HepG2 (cell line): ENCODE results near the gene SEZ6L. TPM values are rescaled to one million over a fixed set of nuclear protein-coding genes. Genes with fewer than 3 reads are reported as not detected.

Source experiments
- ATAC-seq: fragments of 200-7000 bp; cut with Tn5 transposase; 3 replicates; pipeline ENCODE4 v1.9.1; 2020; ENCODE audit warnings: mild to moderate bottlenecking, moderate library complexity
- BruUV-seq: library from RNA; stranded (reverse); fragments of 400-500 nt; replicated peaks from 2 replicates; lab custom pipeline; 2021; lab: Mats Ljungman, UMichigan
- CTCF ChIA-PET: fragments of 300-600 bp; formaldehyde crosslinking; extraction: SDS; loops from one replicate; lab custom pipeline; 2021; ENCODE audit warnings: low total read pairs, inconsistent platforms, low intra/inter-chr PET ratio; lab: Yijun Ruan, JAX
- POLR2A ChIA-PET: fragments of 350-600 bp; sonication (Branson Sonifier 250); formaldehyde crosslinking; loops from one replicate; lab custom pipeline; 2020; ENCODE audit warnings: antibody characterized with exemption, inconsistent platforms; lab: Yijun Ruan, JAX
- DNase-seq: peaks from one replicate; pipeline ENCODE4 v3.0.0-alpha.2; 2015; ENCODE audit warnings: low spot score
- FAIRE-seq: peaks from 3 replicates; lab custom pipeline; 2011; peaks lifted over from hg19 to GRCh38; lab: Jason Lieb, UNC
- H2AFZ ChIP-seq: one replicate; pipeline ENCODE4 v1.6.1; 2011; ENCODE audit warnings: low read length, inconsistent platforms
- H3K27ac ChIP-seq: fragments of 300-600 bp; 3 replicates; pipeline ENCODE4 v1.8.0; 2011; ENCODE audit warnings: mixed run types, mild to moderate bottlenecking, mixed read lengths, low read length, inconsistent platforms; ENCODE audit not compliant: insufficient read depth; ENCODE audit errors: extremely low read length
- H3K27me3 ChIP-seq, 2 experiments: fragments of 200-600 bp in 1 of 2; 2 replicates in 1 of 2; 3 replicates in 1 of 2; pipeline versions ENCODE4 v1.6.0 to v1.8.0; 2011; ENCODE audit warnings: low read length in 2 of 2, mild to moderate bottlenecking in 2 of 2, moderate library complexity in 2 of 2, inconsistent platforms in 1 of 2; ENCODE audit not compliant: insufficient read depth in 2 of 2, control insufficient read depth in 1 of 2
- H3K36me3 ChIP-seq, 2 experiments: fragments of 200-600 bp in 1 of 2; replicated peaks in 1 of 2; 2 replicates in 1 of 2; 3 replicates in 1 of 2; pipeline versions ENCODE4 v1.5.1 to v1.8.0; 2011; ENCODE audit warnings: low read length in 2 of 2, inconsistent platforms in 1 of 2; ENCODE audit not compliant: insufficient read depth in 2 of 2, control insufficient read depth in 1 of 2
- H3K4me1 ChIP-seq: 2 replicates; pipeline ENCODE4 v1.5.1; 2012; ENCODE audit warnings: low read length, inconsistent platforms; ENCODE audit not compliant: insufficient read depth
- H3K4me2 ChIP-seq: 2 replicates; pipeline ENCODE4 v1.6.0; 2011; ENCODE audit warnings: low read depth, low read length, inconsistent platforms
- H3K4me3 ChIP-seq, 3 experiments: fragments of 200-600 bp in 1 of 3; sonication (generic), shearing (Covaris generic) in 1 of 3; replicated peaks in 1 of 3; 2 replicates each; pipeline ENCODE4 v1.5.1; 2011 to 2016; ENCODE audit warnings: low read length in 3 of 3, inconsistent platforms in 2 of 3, low read depth in 2 of 3, mild to moderate bottlenecking in 2 of 3, control low read depth in 1 of 3, mixed read lengths in 1 of 3; ENCODE audit not compliant: insufficient read depth in 1 of 3
- H3K79me2 ChIP-seq: one replicate; pipeline ENCODE4 v1.6.1; 2011; ENCODE audit warnings: low read length, inconsistent platforms; ENCODE audit not compliant: insufficient read depth
- H3K9ac ChIP-seq: 2 replicates; pipeline ENCODE4 v1.6.0; 2011; ENCODE audit warnings: mild to moderate bottlenecking, low read depth, low read length, inconsistent platforms; ENCODE audit not compliant: insufficient read depth
- H3K9me3 ChIP-seq: 2 replicates; pipeline ENCODE4 v1.5.1; 2012; ENCODE audit warnings: mild to moderate bottlenecking, low read length
- H4K20me1 ChIP-seq: 2 replicates; pipeline ENCODE4 v1.6.0; 2011; ENCODE audit warnings: inconsistent platforms, mild to moderate bottlenecking, low read length, moderate library complexity; ENCODE audit not compliant: insufficient read depth
- CREB1 ChIP-seq, 2 experiments: fragments of 450-650 bp in 1 of 2; IDR thresholded peaks; 2 replicates each; pipeline ENCODE4 v1.6.1; 2016 to 2017; ENCODE audit warnings: control low read depth in 1 of 2, mild to moderate bottlenecking in 1 of 2, missing compliant biosample characterization in 1 of 2, missing genetic modification characterization in 1 of 2
- FOXP1 ChIP-seq, 2 experiments: fragments of 450-650 bp in 1 of 2; IDR thresholded peaks; 2 replicates each; pipeline ENCODE4 v1.6.1; 2017 to 2018; ENCODE audit warnings: antibody characterized with exemption in 1 of 2
- HNRNPLL ChIP-seq: fragments of 200-400 bp; formaldehyde crosslinking; IDR thresholded peaks from 2 replicates; pipeline ENCODE4 v1.6.1; 2017; ENCODE audit warnings: mild to moderate bottlenecking, low read depth, low read length; ENCODE audit not compliant: poor library complexity, severe bottlenecking
- ISX ChIP-seq: sonication (generic); formaldehyde crosslinking; conservative IDR thresholded peaks from 2 replicates; pipeline ENCODE4 v1.5.0; 2020; ENCODE audit warnings: missing genetic modification reagents
- JUND ChIP-seq: sonication (generic); formaldehyde crosslinking; IDR thresholded peaks from 2 replicates; pipeline ENCODE4 v1.8.0; 2022; ENCODE audit warnings: mild to moderate bottlenecking, missing genetic modification reagents
- MTA1 ChIP-seq: sonication (generic); formaldehyde crosslinking; IDR thresholded peaks from 2 replicates; pipeline ENCODE4 v1.4.0; 2020; ENCODE audit warnings: missing genetic modification reagents, mild to moderate bottlenecking, borderline replicate concordance
- NR2C2 ChIP-seq: sonication (generic); formaldehyde crosslinking; IDR thresholded peaks from 2 replicates; pipeline ENCODE4 v1.4.0; 2020; ENCODE audit warnings: missing genetic modification reagents, mild to moderate bottlenecking, moderate library complexity, borderline replicate concordance
- POLR2AphosphoS2 ChIP-seq: IDR thresholded peaks from 2 replicates; pipeline ENCODE4 v1.6.1; 2011; ENCODE audit warnings: low read depth, low read length, improper control_type of control experiment
- RAD51 ChIP-seq: fragments of 450-650 bp; IDR thresholded peaks from 2 replicates; pipeline ENCODE4 v1.6.1; 2016; ENCODE audit warnings: borderline replicate concordance
- ZNF33B ChIP-seq: sonication (generic); formaldehyde crosslinking; IDR thresholded peaks from 2 replicates; pipeline ENCODE4 v1.5.1; 2020; ENCODE audit warnings: mild to moderate bottlenecking, missing genetic modification reagents
- WGBS: methylation state at CpG from one replicate; pipeline ENCODE4 v1.1.6; 2017; ENCODE audit warnings: low lambda C conversion rate; 5-methylcytosine and 5-hydroxymethylcytosine counted together
- in situ Hi-C: cut with HindIII; loops from 2 replicates; pipeline ENCODE4 v1.10.0; 2017; ENCODE audit warnings: low pct_unique_long_range_greater_than_20kb; ENCODE audit not compliant: extremely low pct_ligation_motif_present
- intact Hi-C: fragments of 100-400 bp; cut with micrococcal nuclease; formaldehyde crosslinking; loops from one replicate; pipeline ENCODE4 v1.10.0; 2022; ENCODE audit not compliant: unreplicated experiment
- polyA plus RNA-seq, 8 experiments: library from polyadenylated mRNA; depleted of rRNA in 3 of 8; stranded (reverse) in 7 of 8; unstranded in 1 of 8; fragments of >200 nt; fragmentation: Illumina TruSeq in 4 of 8; extraction: Trizol in 4 of 8; gene quantifications; 2 replicates each; pipeline versions ENCODE4 v1.2.1 to v1.2.3, GENCODE V29; 2011 to 2016; ENCODE audit warnings: low read depth in 4 of 8, missing spikeins in 1 of 8, mixed read lengths in 1 of 8; ENCODE audit not compliant: insufficient read depth in 1 of 8
- total RNA-seq, 5 experiments: library from RNA; depleted of rRNA; stranded (reverse); fragments of >200 nt; fragmentation: Illumina TruSeq; extraction: Trizol; gene quantifications; 2 replicates each; pipeline ENCODE4 v1.2.3, GENCODE V29; 2016; ENCODE audit warnings: low read depth in 1 of 5
- TF ChIP-seq, protein P1 (sequence below): fragments of 450-650 bp; IDR thresholded peaks from 2 replicates; pipeline ENCODE4 v1.6.1; 2016
- TF ChIP-seq, protein P2 (sequence below): sonication (generic); formaldehyde crosslinking; conservative IDR thresholded peaks from 2 replicates; pipeline ENCODE4 v1.4.0; 2020; ENCODE audit warnings: missing genetic modification reagents
- TF ChIP-seq, protein P3 (sequence below): sonication (generic); formaldehyde crosslinking; IDR thresholded peaks from 2 replicates; pipeline ENCODE4 v1.5.0; 2020; ENCODE audit warnings: missing genetic modification reagents

The SEZ6L gene
- total and polyA plus RNA-seq, 2 of the 13 experiments (the other 11 are each of a cell fraction or from before 2014, with no cell fraction given), result not detected

DNA sequence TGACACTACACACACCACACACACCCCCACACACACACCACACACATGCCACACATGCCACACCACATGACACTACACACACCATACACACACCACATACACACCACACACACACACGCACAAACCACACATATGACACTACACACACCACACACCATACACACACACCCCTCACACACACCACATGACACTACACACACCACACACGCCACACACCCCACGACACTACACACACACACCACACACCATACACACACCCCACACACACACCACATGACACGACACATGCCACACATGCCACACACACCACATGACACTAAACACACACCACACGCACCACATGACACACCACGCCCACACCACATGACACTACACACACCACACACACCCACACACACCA is 158.0 kb downstream of the SEZ6L start:
- POLR2A ChIA-PET, result no interaction called here
- Histone ChIP-seq H3K79me2 (no peaks in the 10 kb centered on the region), H3K4me2 (no peak overlapping the region), H3K36me3 (no peaks in the 10 kb centered on the region), H3K4me1 (no peaks in the 10 kb centered on the region), H3K27ac (no peak overlapping the region), H3K9me3 (no peaks in the 10 kb centered on the region), H4K20me1 (no peaks in the 10 kb centered on the region), H3K9ac (no peak overlapping the region), H3K4me3 (no peak overlapping the region), H3K27me3 (peaks cover 0 to 19% of the 10 kb centered on the region in 2 experiments; a peak in 4 of 5 replicates), H2AFZ (no peak overlapping the region)
- CTCF ChIA-PET, result no interaction called here
- TF ChIP-seq CREB1 (IDR thresholded peaks at IDR 0.05) (peak; percentile 37; the same call in 1 of the 2 replicates), CREB1 (CRISPR knock-in tag; IDR thresholded peaks at IDR 0.05) (no peak), NR2C2 (CRISPR knock-in tag) (no peak), HNRNPLL (peak; percentile 8), MTA1 (CRISPR knock-in tag) (no peak), ZNF33B (no peak), JUND (no peak), ISX (CRISPR knock-in tag) (no peak), RAD51 (0 out of 2 replicates have a peak, but pooled peaks have one; percentile 19), FOXP1 (IDR thresholded peaks at IDR 0.05) (0 out of 2 replicates have a peak, but pooled peaks have one; percentile 37), FOXP1 (CRISPR knock-in tag; IDR thresholded peaks at IDR 0.05) (no peak), POLR2AphosphoS2 (no peak)
- TF ChIP-seq, protein P1, sequence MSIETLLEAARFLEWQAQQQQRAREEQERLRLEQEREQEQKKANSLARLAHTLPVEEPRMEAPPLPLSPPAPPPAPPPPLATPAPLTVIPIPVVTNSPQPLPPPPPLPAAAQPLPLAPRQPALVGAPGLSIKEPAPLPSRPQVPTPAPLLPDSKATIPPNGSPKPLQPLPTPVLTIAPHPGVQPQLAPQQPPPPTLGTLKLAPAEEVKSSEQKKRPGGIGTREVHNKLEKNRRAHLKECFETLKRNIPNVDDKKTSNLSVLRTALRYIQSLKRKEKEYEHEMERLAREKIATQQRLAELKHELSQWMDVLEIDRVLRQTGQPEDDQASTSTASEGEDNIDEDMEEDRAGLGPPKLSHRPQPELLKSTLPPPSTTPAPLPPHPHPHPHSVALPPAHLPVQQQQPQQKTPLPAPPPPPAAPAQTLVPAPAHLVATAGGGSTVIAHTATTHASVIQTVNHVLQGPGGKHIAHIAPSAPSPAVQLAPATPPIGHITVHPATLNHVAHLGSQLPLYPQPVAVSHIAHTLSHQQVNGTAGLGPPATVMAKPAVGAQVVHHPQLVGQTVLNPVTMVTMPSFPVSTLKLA, result peak; percentile 94; the same call in 1 of the 2 replicates
- TF ChIP-seq, protein P2, sequence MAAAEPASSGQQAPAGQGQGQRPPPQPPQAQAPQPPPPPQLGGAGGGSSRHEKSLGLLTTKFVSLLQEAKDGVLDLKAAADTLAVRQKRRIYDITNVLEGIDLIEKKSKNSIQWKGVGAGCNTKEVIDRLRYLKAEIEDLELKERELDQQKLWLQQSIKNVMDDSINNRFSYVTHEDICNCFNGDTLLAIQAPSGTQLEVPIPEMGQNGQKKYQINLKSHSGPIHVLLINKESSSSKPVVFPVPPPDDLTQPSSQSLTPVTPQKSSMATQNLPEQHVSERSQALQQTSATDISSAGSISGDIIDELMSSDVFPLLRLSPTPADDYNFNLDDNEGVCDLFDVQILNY (CRISPR knock-in tag), result no peak
- TF ChIP-seq, protein P3, sequence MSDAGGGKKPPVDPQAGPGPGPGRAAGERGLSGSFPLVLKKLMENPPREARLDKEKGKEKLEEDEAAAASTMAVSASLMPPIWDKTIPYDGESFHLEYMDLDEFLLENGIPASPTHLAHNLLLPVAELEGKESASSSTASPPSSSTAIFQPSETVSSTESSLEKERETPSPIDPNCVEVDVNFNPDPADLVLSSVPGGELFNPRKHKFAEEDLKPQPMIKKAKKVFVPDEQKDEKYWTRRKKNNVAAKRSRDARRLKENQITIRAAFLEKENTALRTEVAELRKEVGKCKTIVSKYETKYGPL (CRISPR knock-in tag), result no peak
- ATAC-seq (no peak), FAIRE-seq (no peak), DNase-seq (no peak)
- 31% methylated on average over 6 of the region's 6 CpGs for WGBS
- in situ Hi-C loops, result loop anchor here (5.0 kb wide), 1 partner anchor 430 kb away; no protein-coding TSS in a partner anchor
- no TSS peak for BruUV-seq
- intact Hi-C loops, result no loop called here
